ENCODE data around the gene MEF2C. TPM values are rescaled to one million over a fixed set of nuclear protein-coding genes. Genes with fewer than 3 reads are reported as not detected.

Gene MEF2C
- total and polyA plus RNA-seq, 4 donors = 2.8 to 15.9 (median 10.1) TPM

DNA sequence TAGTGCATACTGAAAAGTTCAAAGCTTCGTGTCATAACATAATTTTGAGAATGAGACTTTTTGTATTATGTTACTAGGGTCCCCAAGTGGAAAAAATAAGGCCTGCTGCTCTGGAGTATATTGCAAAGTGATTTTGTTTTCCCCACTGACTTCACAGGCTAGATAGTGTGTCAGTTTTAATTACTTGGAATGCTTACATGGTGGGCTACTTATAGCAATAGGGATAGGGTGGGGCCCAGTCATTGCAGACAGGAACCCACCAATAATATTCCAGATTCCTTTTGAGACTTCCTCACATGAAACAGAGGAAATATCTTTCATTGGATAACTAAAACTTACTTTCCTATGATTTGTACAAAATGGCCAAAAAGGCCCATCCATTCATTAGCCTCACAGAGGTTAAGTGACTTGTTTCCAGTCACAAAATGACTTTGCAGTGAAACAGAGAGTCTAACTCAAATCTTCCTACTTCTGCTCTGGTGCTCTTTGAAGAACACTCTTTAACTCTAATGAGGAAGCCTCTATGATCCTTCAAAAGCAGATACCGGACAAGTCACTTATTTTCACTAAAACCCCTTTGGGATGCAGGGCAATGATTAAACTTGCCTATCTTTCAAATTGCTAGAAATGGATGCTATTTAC lies 16.2 kb upstream of the MEF2C start:
- H3K36me3 ChIP-seq (ENCODE audit: control insufficient read depth in 4 of 4, insufficient read depth in 3 of 4, low read depth in 1 of 4, low read length in 3 of 4) = no peaks in the 10 kb centered on the region
- 84% methylated on average over 2 of the region's 2 CpGs for WGBS
- DNase-seq (ENCODE audit: low spot score) = no peak

GRCh38 chr5:88897748-88898147 lies 14.8 kb upstream of the MEF2C start:
- H3K9ac ChIP-seq (ENCODE audit: low read depth in 1 of 2, low read length in 2 of 2) = no peak overlapping the region
- DNase-seq (ENCODE audit: low spot score) = no peak
- no peaks in the 10 kb centered on the region for H3K27me3 ChIP-seq (ENCODE audit: control insufficient read depth in 4 of 4, insufficient read depth in 4 of 4, low read length in 3 of 4)
- no peaks in the 10 kb centered on the region for H3K9me3 ChIP-seq (ENCODE audit: control insufficient read depth in 4 of 4, low read length in 3 of 4)
- 82% methylated on average over 1 of the region's 1 CpG for WGBS
- no peaks in the 10 kb centered on the region for H3K36me3 ChIP-seq (ENCODE audit: control insufficient read depth in 4 of 4, insufficient read depth in 3 of 4, low read depth in 1 of 4, low read length in 3 of 4)
- H3K4me1 ChIP-seq (ENCODE audit: control insufficient read depth in 4 of 4, insufficient read depth in 4 of 4, low read length in 3 of 4) = no peaks in the 10 kb centered on the region
- no peak for TF ChIP-seq JUND (IDR thresholded peaks at IDR 0.05)
- no peak overlapping the region for H3K4me3 ChIP-seq (ENCODE audit: low read depth in 1 of 3, low read length in 3 of 3)
- no peak overlapping the region for H3K27ac ChIP-seq (ENCODE audit: low read depth in 1 of 2, low read length in 2 of 2)

More for the DNA sequence above, 16.2 kb upstream of the MEF2C start:
- no peaks in the 10 kb centered on the region for H3K9me3 ChIP-seq (ENCODE audit: control insufficient read depth in 4 of 4, low read length in 3 of 4)
- no peak overlapping the region for H3K27ac ChIP-seq (ENCODE audit: low read depth in 1 of 2, low read length in 2 of 2)
- H3K4me3 ChIP-seq (ENCODE audit: low read depth in 1 of 3, low read length in 3 of 3) = no peak overlapping the region
- TF ChIP-seq, protein P1, sequence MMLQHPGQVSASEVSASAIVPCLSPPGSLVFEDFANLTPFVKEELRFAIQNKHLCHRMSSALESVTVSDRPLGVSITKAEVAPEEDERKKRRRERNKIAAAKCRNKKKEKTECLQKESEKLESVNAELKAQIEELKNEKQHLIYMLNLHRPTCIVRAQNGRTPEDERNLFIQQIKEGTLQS (IDR thresholded peaks at IDR 0.05) = no peak
- TF ChIP-seq RAD21 (IDR thresholded peaks at IDR 0.05) (no peak), REST (IDR thresholded peaks at IDR 0.05) (no peak), RXRA (IDR thresholded peaks at IDR 0.05) (no peak), EGR1 (IDR thresholded peaks at IDR 0.05; ENCODE audit: low read depth in 2 of 2) (no peak)
- H3K9ac ChIP-seq (ENCODE audit: low read depth in 1 of 2, low read length in 2 of 2) = no peak overlapping the region
- no peaks in the 10 kb centered on the region for H3K4me1 ChIP-seq (ENCODE audit: control insufficient read depth in 4 of 4, insufficient read depth in 4 of 4, low read length in 3 of 4)
- no peaks in the 10 kb centered on the region for H3K27me3 ChIP-seq (ENCODE audit: control insufficient read depth in 4 of 4, insufficient read depth in 4 of 4, low read length in 3 of 4)

DNA sequence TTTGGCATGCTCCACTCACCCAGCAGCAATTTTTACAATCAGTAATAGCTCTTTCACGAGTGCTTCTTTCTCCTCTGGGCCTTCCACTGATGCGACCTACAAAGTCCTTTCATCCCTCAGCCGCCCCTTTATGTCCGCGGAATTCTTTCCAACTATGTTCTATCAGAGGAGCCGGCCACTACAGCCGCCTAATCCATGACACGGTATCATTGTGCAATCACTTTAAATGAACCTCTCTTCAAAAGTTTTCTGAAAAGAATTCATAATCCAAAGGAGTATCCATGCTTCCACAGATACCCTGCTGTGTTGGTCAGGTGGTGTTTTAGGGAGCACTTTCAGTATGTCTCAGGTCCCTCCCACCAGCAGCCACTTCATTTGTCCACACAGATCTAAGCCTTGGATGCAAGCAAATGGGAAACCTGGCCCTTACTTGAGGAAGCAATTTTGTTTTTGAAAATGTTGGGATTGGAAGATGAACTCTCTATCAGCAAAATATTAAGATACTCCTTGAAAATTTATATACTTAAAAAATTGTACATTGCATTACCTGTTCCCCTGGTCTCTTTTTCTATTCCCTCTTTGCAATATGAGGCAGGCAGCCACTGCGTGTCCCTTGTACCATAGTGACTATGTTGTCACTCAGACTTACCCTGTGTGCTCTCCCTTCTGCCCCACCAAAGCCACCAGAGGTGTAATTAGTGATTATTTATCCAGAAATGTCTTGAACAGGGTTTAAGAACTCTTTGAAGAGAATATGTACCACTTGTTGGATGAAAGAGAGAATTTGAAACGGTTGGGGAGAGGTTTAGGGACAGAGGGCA lies 12.9 kb upstream of the MEF2C start:
- H3K9ac ChIP-seq (ENCODE audit: low read depth in 1 of 2, low read length in 2 of 2) = no peak overlapping the region
- no peaks in the 10 kb centered on the region for H3K9me3 ChIP-seq (ENCODE audit: control insufficient read depth in 4 of 4, low read length in 3 of 4)
- no peaks in the 10 kb centered on the region for H3K4me1 ChIP-seq (ENCODE audit: control insufficient read depth in 4 of 4, insufficient read depth in 4 of 4, low read length in 3 of 4)
- H3K27me3 ChIP-seq (ENCODE audit: control insufficient read depth in 4 of 4, insufficient read depth in 4 of 4, low read length in 3 of 4) = no peaks in the 10 kb centered on the region
- no peak overlapping the region for H3K27ac ChIP-seq (ENCODE audit: low read depth in 1 of 2, low read length in 2 of 2)
- WGBS = 78% methylated on average over 10 of the region's 10 CpGs
- no peaks in the 10 kb centered on the region for H3K36me3 ChIP-seq (ENCODE audit: control insufficient read depth in 4 of 4, insufficient read depth in 3 of 4, low read depth in 1 of 4, low read length in 3 of 4)
- H3K4me3 ChIP-seq (ENCODE audit: low read depth in 1 of 3, low read length in 3 of 3) = no peak overlapping the region
- no peak for DNase-seq (ENCODE audit: low spot score)
- TF ChIP-seq, protein P2, sequence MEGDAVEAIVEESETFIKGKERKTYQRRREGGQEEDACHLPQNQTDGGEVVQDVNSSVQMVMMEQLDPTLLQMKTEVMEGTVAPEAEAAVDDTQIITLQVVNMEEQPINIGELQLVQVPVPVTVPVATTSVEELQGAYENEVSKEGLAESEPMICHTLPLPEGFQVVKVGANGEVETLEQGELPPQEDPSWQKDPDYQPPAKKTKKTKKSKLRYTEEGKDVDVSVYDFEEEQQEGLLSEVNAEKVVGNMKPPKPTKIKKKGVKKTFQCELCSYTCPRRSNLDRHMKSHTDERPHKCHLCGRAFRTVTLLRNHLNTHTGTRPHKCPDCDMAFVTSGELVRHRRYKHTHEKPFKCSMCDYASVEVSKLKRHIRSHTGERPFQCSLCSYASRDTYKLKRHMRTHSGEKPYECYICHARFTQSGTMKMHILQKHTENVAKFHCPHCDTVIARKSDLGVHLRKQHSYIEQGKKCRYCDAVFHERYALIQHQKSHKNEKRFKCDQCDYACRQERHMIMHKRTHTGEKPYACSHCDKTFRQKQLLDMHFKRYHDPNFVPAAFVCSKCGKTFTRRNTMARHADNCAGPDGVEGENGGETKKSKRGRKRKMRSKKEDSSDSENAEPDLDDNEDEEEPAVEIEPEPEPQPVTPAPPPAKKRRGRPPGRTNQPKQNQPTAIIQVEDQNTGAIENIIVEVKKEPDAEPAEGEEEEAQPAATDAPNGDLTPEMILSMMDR (IDR thresholded peaks at IDR 0.05; ENCODE audit: low read depth, low read length, missing input control) = no peak
- TF ChIP-seq SP1 (IDR thresholded peaks at IDR 0.05) (no peak), RAD21 (IDR thresholded peaks at IDR 0.05) (no peak), HNF4G (IDR thresholded peaks at IDR 0.05) (no peak), JUND (IDR thresholded peaks at IDR 0.05) (no peak), TAF1 (conservative IDR thresholded peaks at IDR 0.05) (no peak), YY1 (IDR thresholded peaks at IDR 0.05) (no peak), RXRA (IDR thresholded peaks at IDR 0.05) (no peak), MAX (IDR thresholded peaks at IDR 0.05) (no peak), HNF4A (conservative IDR thresholded peaks at IDR 0.05) (no peak), FOXA2 (IDR thresholded peaks at IDR 0.05) (no peak), NR2F2 (IDR thresholded peaks at IDR 0.05) (no peak)
- TF ChIP-seq, protein P3, sequence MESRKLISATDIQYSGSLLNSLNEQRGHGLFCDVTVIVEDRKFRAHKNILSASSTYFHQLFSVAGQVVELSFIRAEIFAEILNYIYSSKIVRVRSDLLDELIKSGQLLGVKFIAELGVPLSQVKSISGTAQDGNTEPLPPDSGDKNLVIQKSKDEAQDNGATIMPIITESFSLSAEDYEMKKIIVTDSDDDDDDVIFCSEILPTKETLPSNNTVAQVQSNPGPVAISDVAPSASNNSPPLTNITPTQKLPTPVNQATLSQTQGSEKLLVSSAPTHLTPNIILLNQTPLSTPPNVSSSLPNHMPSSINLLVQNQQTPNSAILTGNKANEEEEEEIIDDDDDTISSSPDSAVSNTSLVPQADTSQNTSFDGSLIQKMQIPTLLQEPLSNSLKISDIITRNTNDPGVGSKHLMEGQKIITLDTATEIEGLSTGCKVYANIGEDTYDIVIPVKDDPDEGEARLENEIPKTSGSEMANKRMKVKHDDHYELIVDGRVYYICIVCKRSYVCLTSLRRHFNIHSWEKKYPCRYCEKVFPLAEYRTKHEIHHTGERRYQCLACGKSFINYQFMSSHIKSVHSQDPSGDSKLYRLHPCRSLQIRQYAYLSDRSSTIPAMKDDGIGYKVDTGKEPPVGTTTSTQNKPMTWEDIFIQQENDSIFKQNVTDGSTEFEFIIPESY (IDR thresholded peaks at IDR 0.05) = no peak
- TF ChIP-seq, protein P1 (IDR thresholded peaks at IDR 0.05) = no peak
